Measurements from ENCODE around the gene RAB21.
"Not testable (repeated sequence)": the region's sequence is repeated elsewhere in the genome, so short reads cannot be mapped to it uniquely, and the experiment has no call there.

RAB21 gene

GRCh38 chr12:71752891-71753290 is 1.8 kb upstream of the RAB21 start:
- DNase-seq (ENCODE audit: low spot score) = no peak

GRCh38 chr12:71755146-71755892 is 656 bp downstream of the RAB21 start:
- peak; percentile 39 for DNase-seq (ENCODE audit: low spot score)

DNA sequence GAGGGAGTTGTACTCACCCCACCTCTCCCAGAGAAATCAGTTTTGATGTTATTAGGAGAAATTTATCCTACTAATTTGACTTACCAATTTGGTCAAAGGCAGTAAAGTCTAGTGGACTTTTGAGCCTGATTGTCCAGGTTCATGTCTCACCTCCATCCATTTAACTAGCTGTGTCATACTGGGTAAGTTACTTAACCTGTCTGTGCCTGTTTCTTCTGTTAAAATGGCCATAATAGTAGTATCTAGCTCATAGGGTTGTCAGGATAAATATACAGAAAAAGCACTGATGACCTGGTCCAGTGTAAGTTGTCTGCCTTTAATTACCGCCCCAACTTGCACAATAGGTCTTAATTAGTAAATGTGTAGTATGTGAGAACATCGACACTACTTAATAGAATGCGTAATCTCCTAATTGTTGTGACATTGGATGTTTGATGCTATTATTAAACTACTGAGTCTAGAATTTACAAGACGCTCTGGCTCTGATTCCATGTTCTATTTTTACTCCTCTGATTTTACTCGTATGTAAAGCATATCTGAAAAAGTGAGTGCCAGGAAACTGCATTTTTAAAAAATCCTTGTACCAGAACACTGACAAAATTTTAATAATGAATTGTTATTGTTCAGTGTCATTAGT is 1.5 kb downstream of the RAB21 start:
- DNase-seq (ENCODE audit: low spot score) = no peak

GRCh38 chr12:71759941-71760340 is 5.3 kb downstream of the RAB21 start:
- no peak for DNase-seq (ENCODE audit: low spot score)

DNA sequence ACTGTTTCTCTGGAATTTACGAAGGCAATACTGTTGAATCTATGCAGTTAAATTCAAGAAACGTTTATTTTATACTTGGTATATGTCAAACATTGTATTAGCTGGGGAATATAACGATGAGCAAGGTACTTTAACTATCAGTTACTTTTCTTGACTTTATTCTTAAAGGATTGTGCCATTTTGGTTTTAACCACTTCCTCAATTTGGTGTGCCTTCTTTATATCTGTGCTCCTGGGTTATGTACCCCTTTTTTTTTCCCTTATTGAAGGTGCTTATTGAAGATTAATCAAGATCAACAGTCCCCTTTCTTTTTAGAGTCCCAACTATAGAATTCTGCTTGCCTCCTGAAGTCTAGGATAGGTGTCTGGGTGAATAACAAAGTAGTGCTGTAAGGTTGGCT is 5.8 kb downstream of the RAB21 start:
- no peak for DNase-seq (ENCODE audit: low spot score)

- not testable (repeated sequence) for DNase-seq (ENCODE audit: low spot score)
Measured at GRCh38 chr12:71761354-71761753, 6.7 kb downstream of the RAB21 start.

DNA sequence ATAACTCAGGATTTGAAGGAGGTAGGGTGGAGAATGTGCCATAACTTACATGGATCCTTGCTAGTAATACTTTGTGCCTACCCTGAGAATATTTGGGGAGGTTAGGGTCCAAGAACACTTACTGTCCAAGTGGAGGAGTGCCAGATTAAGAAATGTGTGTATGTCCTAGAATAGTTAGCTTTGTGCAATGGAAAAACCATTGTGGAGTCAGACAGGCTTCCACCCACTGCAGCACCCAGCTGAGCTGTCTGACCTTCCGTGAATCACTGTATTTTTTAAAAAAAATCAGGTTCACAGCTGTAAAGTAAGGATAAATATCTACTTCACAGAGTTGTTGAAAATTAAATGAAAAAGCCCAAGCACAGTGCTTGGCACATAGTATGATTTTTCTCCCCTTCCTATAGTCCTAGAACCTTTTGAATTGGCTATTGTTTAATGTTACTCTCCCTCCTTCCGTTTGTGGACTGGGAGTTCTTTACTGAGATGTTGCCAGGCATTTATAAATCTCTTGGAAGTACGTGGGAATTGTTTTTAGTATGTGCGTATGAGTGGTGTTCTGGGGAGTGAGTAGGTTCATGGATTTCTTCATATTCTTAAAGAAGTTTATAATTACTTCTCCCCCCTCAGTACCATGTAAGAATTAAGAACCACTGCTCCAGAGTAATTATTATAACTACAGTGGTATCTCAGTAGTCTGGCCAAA is 9.2 kb downstream of the RAB21 start:
- DNase-seq (ENCODE audit: low spot score) = no peak

DNA sequence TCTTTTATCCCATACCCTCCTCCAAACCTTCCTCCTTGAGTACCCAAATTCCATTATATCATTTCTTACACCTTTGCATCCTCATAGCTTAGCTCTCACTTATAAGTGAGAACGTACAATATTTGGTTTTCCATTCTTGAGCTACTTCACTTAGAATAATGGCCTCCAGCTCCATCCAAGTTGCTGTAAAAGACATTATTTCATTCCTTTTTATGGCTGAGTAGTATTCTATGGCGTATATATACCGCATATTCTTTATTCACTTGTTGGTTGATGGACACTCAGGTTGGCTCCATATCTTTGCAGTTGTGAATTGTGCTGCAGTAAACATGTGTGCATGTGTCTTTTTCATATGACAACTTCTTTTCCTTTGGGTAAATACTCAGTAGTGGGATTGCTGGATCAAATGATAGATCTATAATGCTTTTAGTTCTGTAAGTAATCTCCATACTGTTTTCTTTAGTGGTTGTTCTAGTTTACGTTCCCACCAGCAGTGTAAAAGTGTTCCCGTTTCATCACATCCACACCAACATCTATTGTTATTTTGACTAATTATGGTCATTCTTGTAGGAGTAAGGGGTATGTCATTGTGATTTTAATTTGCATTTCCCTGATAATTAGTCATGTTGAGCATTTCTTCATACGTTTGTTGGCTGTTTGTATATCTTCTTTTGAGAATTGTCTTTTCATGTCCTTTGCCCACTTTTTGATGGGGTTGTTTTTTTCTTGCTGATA is 10.1 kb downstream of the RAB21 start:
- DNase-seq (ENCODE audit: low spot score) = no peak

GRCh38 chr12:71766202-71766601 is 11.5 kb downstream of the RAB21 start:
- no peak for DNase-seq (ENCODE audit: low spot score)

DNA sequence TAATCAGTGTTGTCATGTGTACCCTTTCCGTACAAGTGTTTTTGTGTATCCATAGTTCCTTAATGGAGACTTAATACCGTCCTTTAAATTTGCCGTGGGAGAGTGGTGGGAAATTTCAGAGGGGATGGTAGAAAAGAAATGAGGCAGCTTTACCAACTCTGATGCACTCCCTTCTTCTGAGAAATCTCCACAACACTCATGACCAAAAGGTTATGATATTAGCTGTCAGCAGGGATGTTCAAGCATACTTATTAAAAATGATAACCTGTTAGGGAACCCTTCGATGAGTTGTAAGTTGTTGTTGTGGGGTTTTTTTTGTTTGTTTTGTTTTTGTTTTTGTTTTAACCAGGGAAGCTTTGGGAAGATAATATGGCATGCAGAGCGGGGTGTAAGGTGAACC is 12.5 kb downstream of the RAB21 start:
- no peak for DNase-seq (ENCODE audit: low spot score)

DNA sequence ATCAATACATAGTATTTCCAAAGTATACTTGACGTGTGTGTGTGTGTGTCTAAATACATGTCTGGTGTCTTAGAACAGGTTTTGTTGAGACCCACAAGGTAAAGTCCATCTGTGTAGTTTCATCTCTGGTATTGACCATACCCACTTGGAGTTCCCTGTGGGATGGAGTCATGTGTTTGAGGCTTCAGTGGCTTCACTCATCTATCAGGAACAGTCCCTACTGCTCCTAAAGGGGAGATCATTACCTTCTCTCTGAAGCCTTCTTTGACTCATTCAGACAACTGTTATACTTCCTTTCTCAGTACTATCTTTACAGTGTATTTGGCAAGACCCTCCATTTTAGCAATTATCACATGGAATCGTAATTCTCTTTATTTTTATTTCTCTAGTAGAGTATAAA is 14.2 kb downstream of the RAB21 start:
- no peak for DNase-seq (ENCODE audit: low spot score)

GRCh38 chr12:71771069-71771468 is 16.4 kb downstream of the RAB21 start:
- no peak for DNase-seq (ENCODE audit: low spot score)

DNA sequence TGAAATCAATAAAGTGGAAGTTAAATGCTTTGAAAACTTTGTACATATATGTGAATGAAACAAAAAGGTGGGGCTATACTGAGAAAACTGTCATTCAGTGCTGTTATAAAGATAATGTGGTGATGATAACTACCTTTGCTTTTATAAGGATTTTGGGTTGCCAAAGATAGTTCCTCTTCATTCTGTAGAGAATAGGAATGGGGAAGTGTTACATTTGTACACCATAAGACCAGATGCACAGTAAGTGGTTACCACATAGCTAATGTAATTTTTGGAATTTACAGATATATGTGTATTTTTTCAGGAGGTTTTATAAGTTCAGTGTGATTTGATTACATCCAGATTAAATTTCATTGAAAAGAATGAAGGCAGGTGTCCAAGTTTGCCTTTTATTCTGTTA is 18.1 kb downstream of the RAB21 start:
- no peak for DNase-seq (ENCODE audit: low spot score)

- peak; percentile 43 for DNase-seq (ENCODE audit: low spot score)
Measured at GRCh38 chr12:71780237-71780822, 25.7 kb downstream of the RAB21 start.

DNA sequence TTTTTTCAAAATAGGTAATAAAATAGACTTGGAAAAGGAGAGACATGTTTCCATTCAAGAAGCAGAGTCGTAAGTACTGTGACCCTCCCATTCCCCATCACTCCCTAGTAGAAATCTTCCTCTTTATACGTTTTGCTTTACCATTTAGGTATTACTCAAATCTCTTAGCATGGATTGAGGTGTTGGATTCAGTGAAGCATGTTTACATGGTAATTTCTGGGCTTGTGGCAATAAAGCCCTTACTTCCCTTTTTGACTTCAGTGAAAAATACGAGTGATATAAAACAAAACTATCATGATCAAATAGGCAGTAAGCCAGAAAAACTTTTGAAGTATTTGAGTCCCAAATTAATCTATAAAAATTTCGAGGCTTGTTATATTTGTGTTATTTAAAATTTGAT is 27.4 kb downstream of the RAB21 start:
- no peak for DNase-seq (ENCODE audit: low spot score)

DNA sequence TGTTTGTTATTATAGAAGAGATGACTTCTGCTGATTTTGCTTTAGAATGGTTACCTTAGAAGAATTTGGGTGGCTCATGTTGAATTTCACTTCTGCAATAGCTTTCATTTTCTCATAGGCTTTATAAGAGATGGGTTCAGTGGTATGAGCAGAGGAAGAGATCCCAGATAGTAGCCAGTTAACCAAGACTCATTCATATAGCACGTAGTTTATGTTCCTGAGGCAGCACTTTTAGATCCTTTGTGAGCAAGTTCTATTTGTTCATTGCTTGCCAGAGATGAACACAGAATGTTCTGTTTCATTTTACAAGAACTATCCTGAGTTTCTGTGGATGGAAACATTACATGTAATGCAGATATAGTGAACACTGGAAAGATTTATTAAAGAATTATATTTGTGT is 32.2 kb downstream of the RAB21 start:
- DNase-seq (ENCODE audit: low spot score) = no peak

- DNase-seq (ENCODE audit: low spot score) = no peak
Measured at GRCh38 chr12:71787580-71787979, 32.9 kb downstream of the RAB21 start.

DNA sequence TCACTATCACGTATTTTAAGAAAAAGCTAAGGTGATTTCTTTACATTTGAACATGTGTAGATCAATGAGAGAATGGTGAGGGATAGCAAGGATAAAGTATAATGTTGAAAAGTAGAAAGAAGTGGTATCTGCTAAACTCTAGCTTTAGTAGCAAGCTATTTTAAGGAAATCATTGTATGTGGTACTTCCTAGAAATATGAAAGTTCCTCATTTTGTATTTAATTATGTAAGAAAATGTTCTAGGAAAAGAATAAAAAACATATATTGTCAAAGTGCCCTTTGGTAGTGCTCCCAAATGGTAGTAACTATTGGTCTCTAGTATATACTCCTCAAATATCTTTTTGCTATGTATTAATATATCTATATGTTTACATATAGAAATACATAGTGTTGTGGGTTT is 35.7 kb downstream of the RAB21 start:
- no peak for DNase-seq (ENCODE audit: low spot score)

DNA sequence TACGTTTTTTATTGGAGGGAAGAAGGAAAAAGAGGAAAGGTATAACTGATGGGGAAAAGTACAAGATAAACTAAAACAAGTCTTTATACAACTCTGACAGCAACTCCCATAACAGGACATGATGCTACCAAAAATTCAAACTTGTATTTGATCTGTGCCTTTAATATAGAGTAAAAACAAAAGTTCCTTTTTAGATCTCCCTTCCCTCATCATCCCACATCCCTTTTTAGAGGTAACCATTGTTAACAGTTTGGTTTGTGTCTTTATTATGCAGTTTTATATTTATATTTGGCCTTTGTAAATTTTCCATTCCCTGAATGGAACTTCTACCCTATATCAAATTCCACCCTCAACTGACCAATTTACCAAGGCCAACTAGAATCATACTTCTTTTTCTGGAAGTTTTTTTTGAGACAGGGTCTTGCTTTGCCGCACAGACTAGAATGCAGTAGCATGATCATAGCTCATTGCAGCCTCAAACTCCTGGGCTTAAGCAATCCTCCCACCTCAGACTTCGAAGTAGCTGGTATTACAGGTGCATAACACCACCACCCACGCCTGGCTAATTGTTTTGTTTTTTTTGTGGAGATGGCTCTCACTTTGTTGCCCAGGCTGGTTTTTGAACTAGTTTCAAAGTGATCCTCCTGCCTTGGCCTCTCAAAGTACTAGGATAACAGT is 36.9 kb downstream of the RAB21 start:
- DNase-seq (ENCODE audit: low spot score) = no peak

DNA sequence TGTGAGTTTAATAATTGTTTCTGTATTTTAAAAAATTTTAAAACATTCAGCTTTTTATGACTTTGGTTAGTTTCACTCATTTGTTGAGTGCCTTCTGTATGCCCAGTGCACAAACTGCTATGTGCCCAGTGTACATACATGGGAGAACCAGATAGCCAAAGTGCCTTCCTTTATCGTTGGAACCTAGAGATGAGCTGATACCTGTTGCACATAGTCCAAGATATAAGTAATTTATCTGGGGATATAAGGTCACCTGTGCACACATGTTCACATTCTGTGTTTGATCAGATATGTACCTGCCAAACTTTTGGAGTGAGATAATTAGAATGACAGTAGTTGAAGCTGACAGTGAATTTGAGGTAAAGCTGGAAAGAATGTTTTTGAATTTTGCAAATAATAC is 37.9 kb downstream of the RAB21 start:
- no peak for DNase-seq (ENCODE audit: low spot score)

DNA sequence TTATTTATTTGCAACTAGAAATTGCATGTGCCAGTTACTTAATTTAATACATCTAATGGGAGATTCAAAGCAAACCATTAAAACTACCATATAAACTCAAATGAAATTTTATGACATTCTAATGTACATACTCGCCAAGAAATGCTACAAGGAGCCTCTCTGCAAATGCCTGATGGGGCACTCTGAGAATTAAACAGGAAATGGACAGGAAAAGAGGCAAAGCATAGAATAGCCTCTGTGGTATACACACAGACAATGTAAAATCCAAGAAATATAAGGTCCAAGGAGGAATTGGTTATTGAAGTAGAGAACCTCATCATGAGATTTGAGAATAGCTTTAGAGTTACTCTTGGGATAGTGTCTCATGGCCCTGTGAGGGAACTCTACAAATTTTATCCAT is 41.2 kb downstream of the RAB21 start:
- no peak for DNase-seq (ENCODE audit: low spot score)

- no peak for DNase-seq (ENCODE audit: low spot score)
Measured at GRCh38 chr12:71797531-71797930, 42.9 kb downstream of the RAB21 start.

Data from activated CD4-positive, alpha-beta T cell treated with anti-CD3 and anti-CD28 coated beads, Interleukin-2, Interleukin-4, amounts not matched to agents 100 ng/mL and 50 ng/mL, durations not matched to agents 16 hours and 8 hours (primary cell).